ENCODE results near the gene RDH12.
"Not testable (repeated sequence)": the region's sequence is repeated elsewhere in the genome, so short reads cannot be mapped to it uniquely, and the experiment has no call there.

The RDH12 gene

GRCh38 chr14:67701492-67701891 is at the start of gene RDH12:
TSS of gene RDH12 (plus strand) at chr14:67701886. CDS start at chr14:67722643, 20,757 bp downstream.
- not testable (repeated sequence) for H3K4me3 ChIP-seq (ENCODE audit: low read depth in 1 of 2, low read length in 2 of 2); H3K27ac ChIP-seq (ENCODE audit: low read length); H3K36me3 ChIP-seq (ENCODE audit: control insufficient read depth in 1 of 2, insufficient read depth in 2 of 2, low read length in 2 of 2); H3K9me3 ChIP-seq (ENCODE audit: control insufficient read depth in 1 of 2, low read length in 2 of 2); H3K4me1 ChIP-seq (ENCODE audit: control insufficient read depth in 1 of 2, insufficient read depth in 2 of 2, low read length in 2 of 2); H3K27me3 ChIP-seq (ENCODE audit: low read depth, low read length)

- Histone ChIP-seq H3K9me3 (ENCODE audit: control insufficient read depth in 1 of 2, low read length in 2 of 2) (no peaks in the 10 kb centered on the region), H3K27ac (ENCODE audit: low read length) (no peak overlapping the region), H3K27me3 (ENCODE audit: low read depth, low read length) (no peaks in the 10 kb centered on the region), H3K36me3 (ENCODE audit: control insufficient read depth in 1 of 2, insufficient read depth in 2 of 2, low read length in 2 of 2) (peaks cover 61 to 73% of the 10 kb centered on the region in 2 donors), H3K4me3 (ENCODE audit: low read depth in 1 of 2, low read length in 2 of 2) (no peak overlapping the region), H3K4me1 (ENCODE audit: control insufficient read depth in 1 of 2, insufficient read depth in 2 of 2, low read length in 2 of 2) (no peaks in the 10 kb centered on the region)
Measured at GRCh38 chr14:67652189-67652588, 49.5 kb upstream of the RDH12 start.

GRCh38 chr14:67653651-67654280 is 47.9 kb upstream of the RDH12 start:
- no peak overlapping the region for H3K27ac ChIP-seq (ENCODE audit: low read length)
- no peak overlapping the region for H3K4me3 ChIP-seq (ENCODE audit: low read depth in 1 of 2, low read length in 2 of 2)
- H3K36me3 ChIP-seq (ENCODE audit: control insufficient read depth in 1 of 2, insufficient read depth in 2 of 2, low read length in 2 of 2), result peaks cover 70 to 72% of the 10 kb centered on the region in 2 donors
- H3K4me1 ChIP-seq (ENCODE audit: control insufficient read depth in 1 of 2, insufficient read depth in 2 of 2, low read length in 2 of 2), result no peaks in the 10 kb centered on the region
- H3K9me3 ChIP-seq (ENCODE audit: control insufficient read depth in 1 of 2, low read length in 2 of 2), result no peaks in the 10 kb centered on the region
- H3K27me3 ChIP-seq (ENCODE audit: low read depth, low read length), result no peaks in the 10 kb centered on the region

GRCh38 chr14:67663633-67664032 is 38.1 kb upstream of the RDH12 start:
- H3K4me1 ChIP-seq (ENCODE audit: control insufficient read depth in 1 of 2, insufficient read depth in 2 of 2, low read length in 2 of 2), result peaks cover 0 to 12% of the 10 kb centered on the region in 2 donors
- no peak overlapping the region for H3K4me3 ChIP-seq (ENCODE audit: low read depth in 1 of 2, low read length in 2 of 2)
- H3K27ac ChIP-seq (ENCODE audit: low read length), result no peak overlapping the region
- no peaks in the 10 kb centered on the region for H3K27me3 ChIP-seq (ENCODE audit: low read depth, low read length)
- H3K9me3 ChIP-seq (ENCODE audit: control insufficient read depth in 1 of 2, low read length in 2 of 2), result no peaks in the 10 kb centered on the region
- H3K36me3 ChIP-seq (ENCODE audit: control insufficient read depth in 1 of 2, insufficient read depth in 2 of 2, low read length in 2 of 2), result peaks cover 1 to 13% of the 10 kb centered on the region in 2 donors

- peaks cover 0 to 12% of the 10 kb centered on the region in 2 donors for H3K4me1 ChIP-seq (ENCODE audit: control insufficient read depth in 1 of 2, insufficient read depth in 2 of 2, low read length in 2 of 2)
- no peak overlapping the region for H3K27ac ChIP-seq (ENCODE audit: low read length)
- H3K9me3 ChIP-seq (ENCODE audit: control insufficient read depth in 1 of 2, low read length in 2 of 2), result no peaks in the 10 kb centered on the region
- peaks cover 0 to 1% of the 10 kb centered on the region in 2 donors for H3K36me3 ChIP-seq (ENCODE audit: control insufficient read depth in 1 of 2, insufficient read depth in 2 of 2, low read length in 2 of 2)
- H3K27me3 ChIP-seq (ENCODE audit: low read depth, low read length), result no peaks in the 10 kb centered on the region
- no peak overlapping the region for H3K4me3 ChIP-seq (ENCODE audit: low read depth in 1 of 2, low read length in 2 of 2)
Measured at GRCh38 chr14:67665868-67666267, 35.8 kb upstream of the RDH12 start.

GRCh38 chr14:67666750-67667449 is 34.8 kb upstream of the RDH12 start:
- Histone ChIP-seq H3K27me3 (ENCODE audit: low read depth, low read length) (no peaks in the 10 kb centered on the region), H3K27ac (ENCODE audit: low read length) (no peak overlapping the region)

GRCh38 chr14:67668559-67668958 is 33.1 kb upstream of the RDH12 start:
- H3K36me3 ChIP-seq (ENCODE audit: control insufficient read depth in 1 of 2, insufficient read depth in 2 of 2, low read length in 2 of 2), result no peaks in the 10 kb centered on the region
- no peaks in the 10 kb centered on the region for H3K9me3 ChIP-seq (ENCODE audit: control insufficient read depth in 1 of 2, low read length in 2 of 2)
- H3K4me3 ChIP-seq (ENCODE audit: low read depth in 1 of 2, low read length in 2 of 2), result no peak overlapping the region
- H3K4me1 ChIP-seq (ENCODE audit: control insufficient read depth in 1 of 2, insufficient read depth in 2 of 2, low read length in 2 of 2), result peaks cover 4 to 28% of the 10 kb centered on the region in 2 donors
- H3K27ac ChIP-seq (ENCODE audit: low read length), result no peak overlapping the region
- no peaks in the 10 kb centered on the region for H3K27me3 ChIP-seq (ENCODE audit: low read depth, low read length)

More at GRCh38 chr14:67666750-67667449, 34.8 kb upstream of the RDH12 start:
- no peak overlapping the region for H3K4me3 ChIP-seq (ENCODE audit: low read depth in 1 of 2, low read length in 2 of 2)
- no peaks in the 10 kb centered on the region for H3K9me3 ChIP-seq (ENCODE audit: control insufficient read depth in 1 of 2, low read length in 2 of 2)
- peaks cover 0 to 12% of the 10 kb centered on the region in 2 donors for H3K4me1 ChIP-seq (ENCODE audit: control insufficient read depth in 1 of 2, insufficient read depth in 2 of 2, low read length in 2 of 2)
- H3K36me3 ChIP-seq (ENCODE audit: control insufficient read depth in 1 of 2, insufficient read depth in 2 of 2, low read length in 2 of 2), result no peaks in the 10 kb centered on the region

GRCh38 chr14:67673451-67673850 is 28.2 kb upstream of the RDH12 start:
- H3K9me3 ChIP-seq (ENCODE audit: control insufficient read depth in 1 of 2, low read length in 2 of 2), result no peaks in the 10 kb centered on the region
- peak overlapping the region; percentile 60 for H3K27ac ChIP-seq (ENCODE audit: low read length)
- peaks cover 8 to 17% of the 10 kb centered on the region in 2 donors for H3K36me3 ChIP-seq (ENCODE audit: control insufficient read depth in 1 of 2, insufficient read depth in 2 of 2, low read length in 2 of 2)
- H3K4me1 ChIP-seq (ENCODE audit: control insufficient read depth in 1 of 2, insufficient read depth in 2 of 2, low read length in 2 of 2), result peaks cover 6 to 28% of the 10 kb centered on the region in 2 donors
- H3K27me3 ChIP-seq (ENCODE audit: low read depth, low read length), result no peaks in the 10 kb centered on the region
- H3K4me3 ChIP-seq (ENCODE audit: low read depth in 1 of 2, low read length in 2 of 2), result peak overlapping the region; percentile 83 to 99

- Histone ChIP-seq H3K9me3 (ENCODE audit: control insufficient read depth in 1 of 2, low read length in 2 of 2) (no peaks in the 10 kb centered on the region), H3K4me1 (ENCODE audit: control insufficient read depth in 1 of 2, insufficient read depth in 2 of 2, low read length in 2 of 2) (peaks cover 6 to 28% of the 10 kb centered on the region in 2 donors), H3K27me3 (ENCODE audit: low read depth, low read length) (no peaks in the 10 kb centered on the region), H3K36me3 (ENCODE audit: control insufficient read depth in 1 of 2, insufficient read depth in 2 of 2, low read length in 2 of 2) (peaks cover 13 to 24% of the 10 kb centered on the region in 2 donors), H3K27ac (ENCODE audit: low read length) (peak overlapping the region; percentile 86), H3K4me3 (ENCODE audit: low read depth in 1 of 2, low read length in 2 of 2) (peak overlapping the region; percentile 83 to 99)
Measured at GRCh38 chr14:67674139-67674479, 27.6 kb upstream of the RDH12 start.

GRCh38 chr14:67674480-67675218 is 27.0 kb upstream of the RDH12 start, which contains the start of gene VTI1B:
TSS of gene VTI1B (minus strand) at chr14:67674632. CDS start at chr14:67674489, 143 bp downstream.
- peak within 1 kb of the TSS; percentile 86 for H3K27ac ChIP-seq (ENCODE audit: low read length)
- H3K9me3 ChIP-seq (ENCODE audit: control insufficient read depth in 1 of 2, low read length in 2 of 2), result no peaks in the 10 kb centered on the region
- peaks cover 6 to 28% of the 10 kb centered on the region in 2 donors for H3K4me1 ChIP-seq (ENCODE audit: control insufficient read depth in 1 of 2, insufficient read depth in 2 of 2, low read length in 2 of 2)
- H3K4me3 ChIP-seq (ENCODE audit: low read depth in 1 of 2, low read length in 2 of 2), result peak within 1 kb of the TSS; percentile 83 to 99
- peaks cover 13 to 24% of the 10 kb centered on the region in 2 donors for H3K36me3 ChIP-seq (ENCODE audit: control insufficient read depth in 1 of 2, insufficient read depth in 2 of 2, low read length in 2 of 2)
- no peaks in the 10 kb centered on the region for H3K27me3 ChIP-seq (ENCODE audit: low read depth, low read length)

GRCh38 chr14:67675219-67675582 is 26.5 kb upstream of the RDH12 start:
- Histone ChIP-seq H3K4me3 (ENCODE audit: low read depth in 1 of 2, low read length in 2 of 2) (peak overlapping the region; percentile 83 to 99), H3K27ac (ENCODE audit: low read length) (peak overlapping the region; percentile 86), H3K27me3 (ENCODE audit: low read depth, low read length) (no peaks in the 10 kb centered on the region), H3K4me1 (ENCODE audit: control insufficient read depth in 1 of 2, insufficient read depth in 2 of 2, low read length in 2 of 2) (peaks cover 6 to 28% of the 10 kb centered on the region in 2 donors), H3K36me3 (ENCODE audit: control insufficient read depth in 1 of 2, insufficient read depth in 2 of 2, low read length in 2 of 2) (peaks cover 16 to 30% of the 10 kb centered on the region in 2 donors), H3K9me3 (ENCODE audit: control insufficient read depth in 1 of 2, low read length in 2 of 2) (no peaks in the 10 kb centered on the region)

Measured in muscle layer of duodenum (tissue), 2 donors.